GM13976 (cell line): ENCODE data around the gene MARVELD2.
"Not testable (repeated sequence)": the region's sequence is repeated elsewhere in the genome, so short reads cannot be mapped to it uniquely, and the experiment has no call there.

Experiments used
- DNase-seq: peaks from one replicate; pipeline ENCODE4 v3.0.0; 2012; ENCODE audit warnings: low spot score
- in situ Hi-C: fragments of 300-500 bp; cut with MboI; formaldehyde crosslinking; loops from one replicate; pipeline ENCODE4 v1.12.0; 2022; ENCODE audit warnings: low sequenced_read_pairs, mixed read lengths, inconsistent platforms; ENCODE audit not compliant: unreplicated experiment
- TF ChIP-seq, protein P1 (sequence below): IDR thresholded peaks from 2 replicates; pipeline ENCODE4 v1.5.1; 2012; ENCODE audit warnings: borderline replicate concordance, mild to moderate bottlenecking; ENCODE audit not compliant: insufficient read depth; ENCODE audit errors: extremely low read depth, missing control alignments, control extremely low read depth

Gene MARVELD2

DNA sequence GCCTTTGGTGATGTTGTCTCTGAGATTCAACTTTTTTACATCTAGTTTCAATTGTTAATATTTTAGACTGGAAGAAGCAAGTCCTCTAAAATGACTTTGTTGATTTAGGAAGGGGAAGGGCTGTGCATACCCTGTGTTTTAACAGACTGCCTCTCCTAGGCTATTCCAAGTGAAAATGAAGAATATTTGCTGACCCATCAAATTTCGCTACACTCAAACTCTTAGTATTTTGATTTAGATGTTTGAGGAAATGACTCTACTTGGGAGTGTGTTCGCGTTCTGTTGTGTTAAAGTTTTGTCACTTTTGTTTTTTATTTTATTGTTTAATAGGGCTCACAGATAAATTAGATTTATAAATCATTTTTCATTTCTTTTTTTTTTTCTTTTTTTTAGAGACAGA lies 3.6 kb downstream of the MARVELD2 start:
- no peak for DNase-seq
- TF ChIP-seq, protein P1, sequence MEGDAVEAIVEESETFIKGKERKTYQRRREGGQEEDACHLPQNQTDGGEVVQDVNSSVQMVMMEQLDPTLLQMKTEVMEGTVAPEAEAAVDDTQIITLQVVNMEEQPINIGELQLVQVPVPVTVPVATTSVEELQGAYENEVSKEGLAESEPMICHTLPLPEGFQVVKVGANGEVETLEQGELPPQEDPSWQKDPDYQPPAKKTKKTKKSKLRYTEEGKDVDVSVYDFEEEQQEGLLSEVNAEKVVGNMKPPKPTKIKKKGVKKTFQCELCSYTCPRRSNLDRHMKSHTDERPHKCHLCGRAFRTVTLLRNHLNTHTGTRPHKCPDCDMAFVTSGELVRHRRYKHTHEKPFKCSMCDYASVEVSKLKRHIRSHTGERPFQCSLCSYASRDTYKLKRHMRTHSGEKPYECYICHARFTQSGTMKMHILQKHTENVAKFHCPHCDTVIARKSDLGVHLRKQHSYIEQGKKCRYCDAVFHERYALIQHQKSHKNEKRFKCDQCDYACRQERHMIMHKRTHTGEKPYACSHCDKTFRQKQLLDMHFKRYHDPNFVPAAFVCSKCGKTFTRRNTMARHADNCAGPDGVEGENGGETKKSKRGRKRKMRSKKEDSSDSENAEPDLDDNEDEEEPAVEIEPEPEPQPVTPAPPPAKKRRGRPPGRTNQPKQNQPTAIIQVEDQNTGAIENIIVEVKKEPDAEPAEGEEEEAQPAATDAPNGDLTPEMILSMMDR = no peak
- in situ Hi-C loops = no loop called here

DNA sequence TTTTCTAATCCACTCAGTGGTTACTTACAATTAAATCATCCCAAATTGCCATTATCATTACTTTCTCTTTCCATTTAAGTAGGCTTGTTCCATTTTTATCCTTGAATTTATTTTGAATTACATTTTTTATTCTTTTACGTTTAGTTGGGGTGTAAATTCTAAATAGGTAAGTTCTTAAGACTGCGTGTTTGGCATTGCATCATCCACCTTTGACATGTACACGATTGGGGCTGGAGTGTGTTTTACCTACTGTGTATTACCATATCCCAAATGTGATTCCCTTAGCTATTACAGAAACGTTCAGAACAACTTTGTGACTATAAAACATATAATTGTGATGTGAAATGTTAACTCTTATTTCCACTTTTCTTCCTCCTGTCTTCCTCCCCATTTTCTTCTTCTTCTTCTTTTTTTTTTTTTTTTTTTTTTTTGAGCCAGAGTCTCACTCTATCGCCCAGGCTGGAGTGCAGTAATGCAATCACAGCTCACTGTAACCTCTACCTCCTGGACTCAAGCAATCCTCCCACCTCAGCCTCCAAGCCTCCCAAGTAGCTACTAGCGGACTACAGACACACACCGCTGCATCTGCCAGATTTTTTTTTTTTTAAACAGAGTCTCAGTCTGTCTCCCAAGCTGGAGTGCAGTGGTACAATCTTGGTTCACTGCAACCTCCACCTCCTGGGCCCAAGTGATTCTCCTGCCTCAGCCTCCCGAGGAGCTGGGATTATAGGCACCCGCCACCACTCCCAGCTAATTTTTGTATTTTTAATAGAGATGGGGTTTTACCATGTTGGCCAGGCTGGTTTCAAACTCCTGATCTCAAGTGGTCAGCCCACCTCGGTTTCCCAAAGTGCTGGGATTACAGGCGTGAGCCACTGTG lies 16.7 kb downstream of the MARVELD2 start:
- in situ Hi-C loops = no loop called here
- no peak for DNase-seq
- TF ChIP-seq, protein P1 = no peak

DNA sequence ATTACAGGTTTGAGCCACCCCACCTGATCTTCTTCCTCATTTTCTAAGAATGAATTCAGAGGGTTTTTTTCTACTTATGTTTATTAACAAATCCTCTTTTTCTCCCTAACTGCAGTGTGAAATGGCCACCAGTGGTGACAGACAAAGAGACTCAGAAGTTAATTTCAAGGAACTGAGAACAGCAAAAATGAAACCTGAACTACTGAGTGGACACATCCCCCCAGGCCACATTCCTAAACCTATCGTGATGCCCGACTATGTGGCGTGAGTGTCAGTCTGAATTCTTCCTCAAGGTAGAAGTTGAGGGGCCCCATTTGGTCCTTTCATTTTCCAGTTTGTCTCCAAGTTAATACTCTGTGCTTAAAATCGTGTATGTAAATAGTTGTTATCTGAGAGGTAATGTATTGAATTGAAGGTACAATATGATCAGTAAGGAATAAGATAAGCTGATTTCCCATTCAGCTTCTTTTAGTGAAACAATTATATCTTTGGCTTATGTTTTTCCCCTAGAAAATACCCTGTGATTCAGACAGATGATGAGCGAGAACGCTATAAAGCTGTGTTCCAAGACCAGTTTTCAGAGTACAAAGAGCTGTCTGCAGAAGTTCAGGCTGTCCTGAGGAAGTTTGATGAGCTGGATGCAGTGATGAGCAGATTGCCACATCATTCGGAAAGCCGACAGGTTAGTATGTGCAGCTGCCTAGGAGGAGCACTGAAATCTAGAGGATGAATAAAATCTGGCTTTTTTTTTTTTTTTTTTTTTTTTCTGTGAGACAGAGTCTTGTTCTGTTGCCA lies 17.7 kb downstream of the MARVELD2 start:
- in situ Hi-C loops = no loop called here

DNA sequence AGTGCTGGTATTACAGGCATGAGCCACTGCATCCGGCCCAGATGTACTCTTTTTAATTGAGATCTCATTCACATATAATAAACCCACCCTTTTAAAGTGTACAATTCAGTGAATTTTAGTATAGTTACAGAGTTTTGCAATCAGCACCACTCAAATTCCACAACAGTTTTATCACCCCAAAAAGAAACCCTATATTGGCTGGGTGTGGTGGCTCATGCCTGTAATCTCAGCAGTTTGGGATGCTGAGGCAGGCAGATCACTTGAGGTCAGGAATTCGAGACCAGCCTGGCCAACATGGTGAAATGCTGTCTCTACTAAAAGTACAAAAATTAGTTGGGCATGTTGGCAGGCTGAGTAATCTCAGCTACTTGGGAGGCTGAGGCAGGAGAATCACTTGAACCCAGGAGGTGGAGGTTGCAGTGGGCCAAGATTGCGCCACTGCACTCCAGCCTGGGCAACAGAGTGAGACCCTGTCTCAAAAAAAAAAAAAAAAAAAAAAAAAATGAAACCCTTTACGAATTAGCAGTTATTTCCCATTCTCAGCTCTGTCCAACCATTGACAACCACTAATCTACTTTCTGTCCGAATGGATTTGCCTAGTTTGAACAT lies 20.5 kb downstream of the MARVELD2 start:
- in situ Hi-C loops = not testable (repeated sequence)

More for the DNA sequence above, 17.7 kb downstream of the MARVELD2 start:
- peak; percentile 53 for DNase-seq
- TF ChIP-seq, protein P1 = no peak

DNA sequence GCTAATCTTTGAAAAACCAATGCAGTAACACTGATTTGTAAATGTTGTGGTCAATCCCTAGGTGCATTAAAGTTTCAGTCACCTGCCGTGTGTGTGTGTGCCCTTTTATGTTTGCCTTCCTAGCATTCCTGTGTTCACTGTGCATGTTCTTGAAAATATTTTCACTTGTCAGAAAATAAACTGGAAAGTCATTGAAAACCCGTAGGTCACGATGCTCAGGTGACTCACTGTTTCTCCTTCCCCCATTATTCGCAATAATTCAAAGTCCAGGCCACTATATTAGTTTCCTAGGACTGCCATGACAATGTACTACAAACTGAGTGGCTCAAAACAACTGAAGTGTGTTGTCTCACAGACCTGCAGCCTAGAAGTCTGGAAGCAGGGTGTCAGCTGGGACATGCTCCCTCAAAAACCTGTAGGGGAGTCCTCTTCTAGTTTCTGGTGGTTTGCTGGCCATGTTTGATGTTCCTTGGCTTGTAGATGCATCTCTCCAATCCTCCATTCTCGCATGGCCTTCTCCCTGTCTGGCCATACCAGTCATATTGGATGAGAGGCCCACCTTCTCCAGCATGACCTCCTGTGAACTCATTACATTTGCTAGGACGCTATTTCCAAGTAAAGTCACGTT lies 29.3 kb downstream of the MARVELD2 start:
- TF ChIP-seq, protein P1 = no peak
- in situ Hi-C loops = no loop called here
- no peak for DNase-seq

More for the DNA sequence above, 20.5 kb downstream of the MARVELD2 start:
- DNase-seq = not testable (repeated sequence)

DNA sequence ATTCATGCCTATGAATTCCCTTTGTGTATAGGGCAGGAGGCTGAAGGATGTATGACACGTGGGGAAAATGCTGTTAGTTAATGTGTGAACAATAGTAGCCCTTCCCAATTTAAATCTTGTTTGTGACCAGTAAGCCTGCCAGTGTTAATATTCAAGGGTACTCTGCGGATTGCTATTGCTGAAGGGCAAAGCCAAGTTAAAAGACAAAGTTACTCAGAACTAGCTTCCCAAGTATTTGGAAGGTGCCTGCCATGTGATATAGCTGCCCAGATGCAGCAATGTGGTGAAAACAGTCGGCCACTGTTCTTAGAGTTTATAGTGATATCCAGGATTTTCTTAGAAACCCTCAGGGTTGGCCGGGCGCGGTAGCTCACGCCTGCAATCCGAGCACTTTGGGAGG lies 34.6 kb downstream of the MARVELD2 start:
- in situ Hi-C loops = no loop called here
- TF ChIP-seq, protein P1 = no peak

More for the DNA sequence above, 34.6 kb downstream of the MARVELD2 start:
- DNase-seq = no peak
